Measurements from ENCODE around the gene HSD3B7.
"Not testable (repeated sequence)": the region's sequence is repeated elsewhere in the genome, so short reads cannot be mapped to it uniquely, and the experiment has no call there.

HSD3B7 gene

GRCh38 chr16:31000671-31001382 lies 15.8 kb downstream of the HSD3B7 start:
- no peak for DNase-seq (ENCODE audit: low spot score)

GRCh38 chr16:31001507-31002249 lies 16.7 kb downstream of the HSD3B7 start:
- no peak for DNase-seq (ENCODE audit: low spot score)

DNA sequence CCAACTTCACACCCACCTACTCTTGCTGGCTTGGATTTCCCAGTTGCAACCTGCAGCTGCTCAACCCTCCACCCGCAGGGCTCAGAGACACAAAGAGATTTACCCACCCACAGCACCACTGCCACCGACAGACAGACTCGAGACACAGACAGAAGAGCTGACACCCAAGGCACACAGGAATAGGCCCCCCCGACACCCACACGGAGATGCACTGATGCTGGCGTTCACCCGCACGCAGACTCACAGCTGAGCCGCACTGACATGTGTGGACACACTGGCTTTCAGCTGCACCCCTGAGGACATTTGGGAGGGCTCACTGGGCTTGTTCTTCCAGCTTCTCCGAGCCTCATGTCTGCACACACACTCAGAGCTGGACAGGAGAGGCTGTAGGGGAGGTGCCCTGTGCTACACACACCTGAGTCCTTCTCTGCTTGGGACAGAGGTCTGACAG lies 17.3 kb downstream of the HSD3B7 start:
- no peak for DNase-seq (ENCODE audit: low spot score)

DNA sequence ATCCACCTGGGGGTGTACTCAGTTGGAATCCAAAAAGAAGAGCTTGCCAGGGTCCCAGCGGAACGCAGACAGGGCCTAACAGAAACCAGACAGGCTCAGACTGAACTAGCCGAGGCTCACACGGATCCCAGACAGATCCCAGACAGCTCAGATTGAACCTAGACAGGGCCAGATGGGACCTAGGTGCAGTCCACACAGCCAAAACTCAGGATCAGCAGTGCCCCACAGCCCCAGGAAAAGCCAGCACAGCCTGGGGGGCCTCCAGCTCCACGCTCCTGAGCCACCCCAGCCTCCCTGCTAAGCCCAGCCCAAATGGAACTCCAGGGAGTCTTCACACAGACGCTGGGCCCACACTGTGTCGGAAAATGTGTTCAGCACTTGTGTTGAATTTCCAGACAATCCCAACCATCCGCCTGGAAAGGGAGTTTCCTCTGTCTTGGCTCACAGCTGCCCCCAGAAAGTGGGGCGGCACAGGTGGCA lies 17.9 kb downstream of the HSD3B7 start:
- DNase-seq (ENCODE audit: low spot score), result no peak

DNA sequence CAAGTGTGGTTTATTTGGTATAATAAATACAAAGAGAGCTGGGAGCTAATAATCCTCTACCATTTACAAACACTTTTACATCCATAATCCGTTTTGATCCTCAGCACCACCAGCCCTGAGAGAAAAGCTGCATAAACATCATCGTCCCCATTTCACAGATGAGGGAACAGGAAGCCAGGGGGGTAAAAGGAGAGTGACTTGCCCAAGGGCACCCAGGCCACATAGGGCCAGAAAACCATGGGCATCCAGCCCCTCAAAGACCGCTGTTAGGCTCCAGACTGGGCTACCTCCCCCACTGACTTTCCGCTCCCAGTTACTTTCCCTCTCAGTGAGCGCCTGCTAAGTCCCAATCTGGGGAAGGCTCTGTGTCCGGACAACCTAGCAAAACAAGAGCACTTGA lies 18.7 kb downstream of the HSD3B7 start:
- no peak for DNase-seq (ENCODE audit: low spot score)

DNA sequence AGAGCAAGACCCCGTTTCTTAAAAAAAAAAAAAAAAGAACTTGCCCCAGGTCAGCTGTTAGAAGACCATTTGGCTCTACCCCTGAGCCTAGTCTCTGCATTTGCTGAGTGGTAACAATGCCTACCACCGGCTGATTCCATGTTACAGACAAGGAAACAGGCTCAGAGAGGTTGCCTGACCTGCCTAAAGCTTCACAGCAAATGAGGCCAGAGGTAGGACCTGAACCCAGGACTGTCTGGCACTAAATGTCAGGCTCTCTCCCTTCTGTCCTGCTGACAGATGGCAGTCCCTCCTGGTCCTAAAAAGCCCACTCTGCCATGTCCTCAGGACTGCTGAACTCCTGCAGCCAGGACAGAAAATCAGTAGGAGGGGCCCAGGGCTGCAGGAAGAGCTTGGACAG lies 19.7 kb downstream of the HSD3B7 start:
- no peak for DNase-seq (ENCODE audit: low spot score)

- DNase-seq (ENCODE audit: low spot score), result no peak
Measured at GRCh38 chr16:31005350-31006085, 20.5 kb downstream of the HSD3B7 start.

- DNase-seq (ENCODE audit: low spot score), result no peak
Measured at GRCh38 chr16:31006086-31006385, 21.0 kb downstream of the HSD3B7 start.

GRCh38 chr16:31006589-31006988 lies 21.6 kb downstream of the HSD3B7 start:
- no peak for DNase-seq (ENCODE audit: low spot score)

GRCh38 chr16:31007684-31008083 lies 22.7 kb downstream of the HSD3B7 start:
- DNase-seq (ENCODE audit: low spot score), result no peak

- no peak for DNase-seq (ENCODE audit: low spot score)
Measured at GRCh38 chr16:31008149-31008548, 23.1 kb downstream of the HSD3B7 start.

DNA sequence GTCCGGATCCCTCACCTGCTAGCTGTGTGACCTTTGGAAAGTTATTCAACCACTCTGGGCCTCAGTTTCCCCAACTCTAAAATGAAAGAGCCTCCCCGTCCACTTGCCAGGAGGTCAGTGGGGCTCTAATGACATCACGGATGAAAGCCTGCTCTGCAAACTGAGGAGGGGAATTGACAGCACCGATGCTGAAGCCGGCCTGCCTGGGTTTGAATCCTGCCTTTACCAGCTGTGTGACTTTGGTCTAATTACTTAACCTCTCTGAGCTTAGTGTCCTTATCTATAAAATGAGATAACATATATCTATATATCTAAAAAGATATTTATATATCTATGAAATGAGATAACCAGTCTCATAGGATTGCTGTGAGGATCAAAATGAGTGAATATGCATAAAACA lies 23.5 kb downstream of the HSD3B7 start:
- no peak for DNase-seq (ENCODE audit: low spot score)

GRCh38 chr16:31009120-31009519 lies 24.1 kb downstream of the HSD3B7 start:
- no peak for DNase-seq (ENCODE audit: low spot score)

DNA sequence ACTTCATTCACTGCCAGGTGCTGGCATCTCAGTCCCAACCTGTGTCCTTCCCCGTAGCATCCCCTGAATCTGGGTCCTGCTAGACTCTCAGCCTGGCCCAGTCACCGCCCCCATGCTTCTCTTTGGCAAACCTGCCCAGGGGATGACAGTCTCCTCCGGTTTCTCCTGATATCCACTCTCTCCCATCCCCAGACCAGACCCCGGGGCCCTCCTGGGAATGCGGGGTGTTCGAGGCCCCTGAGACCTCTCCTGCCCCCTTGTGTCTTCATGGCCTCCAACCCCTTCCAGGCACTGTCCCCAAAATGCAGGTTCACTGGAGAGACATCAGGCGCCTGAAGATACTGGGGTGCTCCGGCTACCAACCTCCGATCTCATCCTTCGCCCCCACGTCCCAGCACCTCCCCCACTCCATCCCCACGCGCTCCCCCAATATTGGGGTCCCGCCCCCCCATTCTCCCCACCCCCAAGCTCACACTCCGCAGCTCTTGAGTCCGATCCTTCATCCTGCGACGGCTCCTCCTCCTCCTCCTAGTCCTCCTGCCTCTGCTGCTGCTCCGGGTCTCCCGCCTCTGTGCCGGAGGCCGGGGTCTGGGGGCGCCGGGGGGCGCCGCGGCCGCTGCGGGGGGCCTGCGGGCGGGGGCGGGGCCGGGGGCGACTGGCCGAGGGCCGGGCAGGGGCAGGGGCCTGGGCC lies 25.0 kb downstream of the HSD3B7 start:
- no peak for DNase-seq (ENCODE audit: low spot score)

DNA sequence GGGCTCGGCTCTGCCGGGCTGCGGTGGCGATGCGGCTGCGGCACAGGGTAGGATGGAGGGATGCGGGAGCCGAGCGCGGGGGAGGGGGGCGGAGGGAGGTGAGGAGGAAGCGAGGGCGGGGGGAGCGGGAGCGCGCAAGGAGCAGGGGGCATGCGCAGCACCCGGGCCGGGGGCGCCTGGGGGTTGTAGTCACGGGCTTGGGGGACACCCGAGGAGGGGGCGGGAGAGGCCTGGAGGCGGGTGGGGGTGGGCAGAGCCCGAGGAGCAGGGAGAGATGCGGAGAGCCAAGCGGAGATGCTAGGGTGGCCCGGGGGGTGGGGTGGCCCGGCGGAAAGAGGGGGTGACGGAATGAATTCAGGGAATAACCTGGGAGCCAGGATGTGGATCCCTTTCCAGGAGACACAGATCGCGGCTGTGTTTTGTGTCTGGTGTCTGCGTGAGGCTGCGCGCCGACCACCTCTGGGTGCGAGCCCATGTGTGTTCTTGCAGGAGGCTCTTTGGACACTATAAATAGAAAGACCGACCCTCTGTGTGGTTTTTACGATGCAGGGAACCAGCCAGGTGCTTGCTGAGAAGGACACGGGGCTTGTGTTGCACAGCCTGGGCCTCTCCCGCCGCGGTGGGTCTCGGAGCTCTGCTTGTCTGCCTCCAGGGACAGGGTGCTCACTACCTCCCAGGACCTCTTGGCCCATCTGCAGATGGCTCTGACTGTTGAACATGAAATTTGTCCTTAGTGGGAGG lies 25.7 kb downstream of the HSD3B7 start, which contains the start of gene STX1B:
Gene STX1B (minus strand): TSS at position 54 of the 741 bp plus-strand sequence. CDS start 242 bp downstream, outside the sequence.
- peak; percentile 22 for DNase-seq (ENCODE audit: low spot score)

- not testable (repeated sequence) for DNase-seq (ENCODE audit: low spot score)
Measured at GRCh38 chr16:31011815-31012214, 26.8 kb downstream of the HSD3B7 start.

DNA sequence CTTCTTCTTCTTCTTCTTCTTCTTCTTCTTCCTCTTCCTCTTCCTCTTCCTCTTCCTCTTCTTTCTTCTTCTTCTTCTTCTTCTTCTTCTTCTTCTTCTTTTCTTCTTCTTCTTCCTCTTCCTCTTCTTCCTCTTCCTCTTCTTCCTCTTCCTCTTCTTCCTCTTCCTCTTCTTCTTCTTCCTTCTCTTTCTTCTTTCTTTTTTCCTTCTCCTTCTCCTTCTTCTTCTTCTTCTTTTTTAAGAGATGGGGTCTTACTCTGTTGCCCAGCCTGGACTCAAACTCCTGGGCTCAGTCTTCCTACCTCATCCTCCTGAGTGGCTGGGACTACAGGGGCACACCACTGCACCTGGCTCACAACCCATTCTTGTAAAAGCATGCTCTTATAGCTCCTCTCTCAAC lies 28.3 kb downstream of the HSD3B7 start:
- DNase-seq (ENCODE audit: low spot score), result not testable (repeated sequence)

DNA sequence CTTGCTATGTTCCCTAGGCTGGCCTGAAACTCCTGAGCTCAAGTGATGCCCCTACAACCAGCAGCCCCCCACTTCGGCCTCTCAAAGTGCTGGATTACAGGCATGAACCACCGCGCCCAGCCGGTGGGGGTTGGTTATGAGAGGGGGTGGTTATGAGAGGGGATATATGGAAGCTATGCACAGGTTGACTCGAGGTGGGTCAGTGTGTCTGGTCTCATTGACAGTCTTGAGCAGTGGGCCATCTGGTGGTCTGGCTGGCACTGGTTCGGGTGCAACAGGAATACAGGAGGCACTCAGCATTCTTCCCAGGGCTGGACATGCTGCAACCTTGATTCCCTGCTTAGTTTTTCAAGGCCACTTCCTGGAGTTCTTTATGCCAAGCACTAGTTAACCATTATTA lies 31.0 kb downstream of the HSD3B7 start:
- DNase-seq (ENCODE audit: low spot score), result no peak

DNA sequence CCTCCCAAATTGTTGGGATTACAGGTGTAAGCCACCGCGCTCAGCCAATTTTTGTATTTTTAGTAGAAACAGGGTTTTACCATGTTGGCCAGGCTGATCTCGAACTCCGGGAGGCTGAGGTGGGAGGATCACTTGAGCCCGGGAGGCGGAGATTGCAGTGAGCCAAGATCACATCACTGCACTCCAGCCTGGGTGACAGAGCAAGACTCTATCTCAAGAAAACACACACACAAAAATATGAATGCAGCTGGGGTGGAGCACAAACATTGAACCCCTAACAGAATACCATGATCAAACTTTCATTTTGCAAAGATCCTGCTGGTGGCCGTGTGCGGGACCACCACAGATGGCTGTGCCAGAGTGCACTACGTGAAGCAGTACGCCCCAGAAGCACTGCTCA lies 32.7 kb downstream of the HSD3B7 start:
- DNase-seq (ENCODE audit: low spot score), result not testable (repeated sequence)

- no peak for DNase-seq (ENCODE audit: low spot score)
Measured at GRCh38 chr16:31020536-31020935, 35.5 kb downstream of the HSD3B7 start.

DNA sequence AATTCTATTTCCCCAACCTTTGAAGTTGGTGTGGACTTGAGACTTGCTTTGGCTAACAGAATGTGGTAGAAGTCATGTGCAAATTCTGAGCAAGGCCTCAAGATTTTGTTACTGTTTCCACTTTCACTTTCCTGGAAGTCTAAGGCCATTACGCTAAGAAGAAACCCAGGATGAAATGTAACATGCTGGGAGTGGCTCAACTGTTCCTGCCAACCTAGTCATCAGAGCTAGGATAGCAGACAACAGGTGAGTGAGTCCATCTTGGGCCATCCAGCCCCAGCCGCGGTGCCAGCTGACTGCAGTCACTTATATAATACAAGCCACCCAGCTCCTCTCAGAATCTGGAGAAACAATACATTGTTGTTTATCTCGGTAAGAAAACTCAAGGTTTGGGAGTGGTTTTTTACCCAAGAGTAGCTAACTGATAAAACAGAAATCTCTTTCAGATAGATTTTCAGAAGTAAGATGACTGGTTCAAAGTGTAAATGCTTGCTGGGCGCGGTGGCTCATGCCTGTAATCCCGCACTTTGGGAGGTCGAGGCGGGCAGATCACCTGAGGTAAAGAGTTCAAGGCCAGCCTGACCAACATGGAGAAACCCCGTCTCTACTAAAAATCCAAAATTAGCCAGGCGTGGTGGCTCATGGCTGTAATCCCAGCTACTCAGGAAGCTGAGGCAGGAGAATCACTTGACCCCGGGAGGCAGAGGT lies 37.7 kb downstream of the HSD3B7 start:
- no peak for DNase-seq (ENCODE audit: low spot score)

Measured in CD4-positive, alpha-beta T cell treated with Interleukin-2 at 100 ng/mL for 4 hours (primary cell).